ENCODE data around the gene PDE6D. TPM values are rescaled to one million over a fixed set of nuclear protein-coding genes. Genes with fewer than 3 reads are reported as not detected.
"Not testable (repeated sequence)": the region's sequence is repeated elsewhere in the genome, so short reads cannot be mapped to it uniquely, and the experiment has no call there.

PDE6D gene
- total RNA-seq, 1 donor from 2014 or later, result 18.5 TPM

DNA sequence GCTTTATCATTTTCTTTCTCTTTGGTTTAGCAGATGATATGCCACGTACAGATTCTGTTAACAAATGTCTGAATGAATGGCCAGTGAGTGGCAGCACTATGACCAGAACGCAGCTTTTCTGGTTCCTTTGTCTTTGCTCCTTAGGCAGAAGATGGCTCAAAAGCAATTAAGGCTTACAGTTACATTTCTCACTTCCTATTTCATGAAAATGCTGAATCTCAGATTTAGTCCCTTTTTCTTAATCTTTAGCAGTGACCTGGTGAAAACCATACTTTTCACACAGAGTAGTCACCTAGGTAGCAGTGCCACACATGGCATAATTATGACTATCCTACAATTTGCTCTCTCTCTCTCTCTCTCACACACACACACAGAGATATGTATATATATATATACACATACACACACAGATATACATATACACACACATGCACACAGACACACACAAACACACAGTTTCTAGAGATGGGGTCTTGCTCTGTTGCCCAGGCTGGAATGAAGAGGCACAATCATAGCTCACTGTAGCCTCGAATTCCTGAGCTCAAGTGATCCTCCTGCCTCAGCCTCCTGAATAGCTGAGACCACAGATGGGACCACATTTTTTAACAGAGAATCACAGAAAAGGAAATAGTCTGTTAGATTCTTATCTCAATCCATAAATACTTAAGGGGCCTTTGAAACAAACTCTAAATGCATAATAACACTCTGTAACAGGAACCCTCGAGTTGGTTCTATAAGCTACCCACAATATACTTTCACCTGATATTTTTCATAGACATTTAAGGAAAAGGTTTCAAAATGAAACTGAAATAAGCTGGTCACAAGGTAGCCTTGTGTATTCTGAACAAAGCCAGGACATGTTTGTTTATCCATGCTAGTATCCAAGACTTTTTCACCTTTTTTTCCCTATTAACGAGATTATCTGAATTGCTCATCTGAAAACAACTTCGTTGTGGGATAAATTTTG, 11.6 kb downstream of the PDE6D start:
- ATAC-seq, result no peak

DNA sequence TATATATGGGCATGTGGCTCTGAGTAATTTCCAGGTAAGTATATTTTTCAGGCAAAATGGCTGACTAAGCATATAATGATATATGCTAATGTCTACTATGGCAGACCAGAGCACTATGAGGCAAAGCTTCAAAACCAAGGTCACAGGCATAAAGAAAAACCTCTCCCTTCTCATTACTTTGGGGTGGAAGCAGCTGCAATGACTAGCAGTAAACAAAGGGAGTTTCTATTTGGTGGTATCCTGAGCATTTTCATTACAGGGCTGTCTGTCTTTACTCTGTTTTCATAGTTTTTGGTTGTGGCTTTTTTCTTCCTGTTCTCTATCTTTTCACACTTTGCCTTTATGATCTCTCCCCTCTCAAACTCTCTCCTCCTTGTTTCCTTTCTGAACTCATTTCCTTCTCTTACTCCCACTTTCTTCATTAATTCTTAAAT, 15.6 kb downstream of the PDE6D start:
- no peak for ATAC-seq

DNA sequence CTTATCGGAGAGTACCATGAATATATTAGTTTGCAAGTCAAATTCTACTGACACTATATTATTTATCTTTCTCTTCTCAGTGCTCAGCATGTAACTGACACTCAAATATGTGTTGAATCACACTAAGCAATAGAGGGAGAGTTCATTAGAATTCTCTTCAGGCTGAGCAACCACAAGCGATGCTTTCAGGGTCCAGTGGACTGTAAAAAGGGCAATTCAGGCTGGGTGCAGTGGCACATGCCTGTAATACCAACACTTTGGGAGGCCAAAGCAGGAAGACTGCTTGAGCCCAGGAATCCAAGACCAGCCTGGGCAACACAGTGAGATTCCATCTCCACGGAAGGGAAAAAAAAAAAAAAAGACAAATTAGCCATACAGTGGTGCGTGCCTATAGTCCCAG, 16.3 kb downstream of the PDE6D start:
- no peak for ATAC-seq

DNA sequence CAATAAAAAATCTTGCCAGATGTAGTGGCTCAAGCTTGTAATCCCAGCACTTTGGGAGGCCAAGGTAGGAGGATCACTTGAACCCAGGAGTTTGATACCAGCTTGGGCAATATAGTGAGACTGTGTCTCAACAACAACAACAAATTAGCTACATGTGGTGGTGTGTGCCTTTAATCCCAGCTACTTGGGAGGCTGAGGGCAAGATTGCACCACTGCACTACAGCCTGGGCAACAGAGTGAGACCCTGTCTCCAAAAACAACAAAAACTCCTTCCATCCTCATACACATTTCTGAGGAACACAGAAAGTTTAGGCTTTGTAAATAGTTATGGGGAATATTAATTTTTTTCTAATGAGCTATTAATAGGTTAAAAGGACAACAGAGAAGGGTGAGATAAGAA, 17.0 kb downstream of the PDE6D start:
- ATAC-seq, result no peak

DNA sequence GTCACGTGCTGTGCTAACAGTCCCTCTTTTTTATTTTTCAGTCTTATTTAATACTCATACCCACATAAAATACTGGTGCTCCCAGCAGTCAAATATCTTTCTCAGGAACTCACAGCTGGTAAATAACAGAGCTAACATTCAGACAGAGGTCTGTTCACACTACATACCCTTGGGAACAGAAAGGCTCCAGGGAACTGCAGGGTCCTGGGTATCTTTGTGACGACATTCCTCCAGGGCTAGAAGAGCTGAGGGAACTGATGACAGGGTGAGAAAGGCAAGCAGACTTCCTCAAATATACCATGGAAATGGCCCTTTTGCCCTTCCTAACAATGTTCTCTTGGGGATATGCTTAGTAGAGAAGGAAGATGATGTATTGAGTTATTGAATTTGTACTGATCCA, 19.3 kb downstream of the PDE6D start:
- no peak for ATAC-seq

DNA sequence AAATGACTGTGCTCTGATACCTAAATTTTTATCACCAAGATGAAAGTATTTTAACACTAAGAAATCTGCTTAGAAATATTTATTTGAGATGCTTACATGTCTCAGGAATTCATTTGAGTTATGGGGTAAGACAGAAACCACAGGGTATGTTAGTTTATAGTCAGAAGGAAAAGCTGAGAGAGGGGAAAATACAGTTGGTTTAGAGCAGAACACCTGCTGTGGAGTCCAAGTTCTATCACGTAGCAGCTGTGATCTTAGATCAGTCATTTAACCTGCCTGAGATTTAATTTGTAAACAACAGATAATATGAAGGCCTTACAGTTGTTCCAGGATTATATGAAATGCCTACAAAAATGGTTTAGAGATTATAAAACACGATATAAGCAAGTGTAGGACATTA, 29.0 kb downstream of the PDE6D start:
- ATAC-seq, result no peak

DNA sequence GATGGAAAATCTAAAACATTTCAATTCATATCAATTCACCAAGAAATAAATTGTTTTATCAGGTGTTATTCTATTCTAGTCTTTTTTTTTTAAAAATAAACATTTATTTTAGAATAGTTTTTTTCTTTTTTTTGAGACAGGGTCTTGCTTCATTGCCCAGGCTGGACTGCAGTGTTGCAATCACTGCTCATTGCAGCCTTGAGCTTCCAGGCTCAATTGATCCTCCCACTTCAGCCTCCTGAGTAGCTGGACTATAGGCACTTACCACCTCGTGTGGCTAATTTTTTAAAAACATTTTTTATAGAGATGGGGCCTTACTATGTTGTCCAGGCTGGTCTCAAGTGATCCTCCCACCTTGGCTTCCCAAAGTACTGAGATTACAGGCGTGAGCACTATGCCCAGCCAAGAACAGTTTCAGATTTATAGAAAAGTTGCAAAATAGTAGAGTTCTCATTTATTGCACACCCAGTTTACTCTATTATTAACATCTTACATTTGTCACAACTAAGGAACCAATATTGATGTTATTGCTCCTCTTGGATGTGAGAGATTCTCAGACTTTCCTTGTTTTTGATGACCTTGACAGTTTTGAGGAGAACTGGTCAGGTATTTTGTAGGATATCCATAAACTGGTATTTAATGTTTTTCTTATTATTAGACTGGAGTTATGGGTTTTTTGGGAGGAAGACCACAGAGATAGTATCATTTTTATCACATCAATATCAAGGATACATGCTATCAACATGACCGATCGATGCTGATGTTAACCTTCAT, 29.9 kb downstream of the PDE6D start:
- ATAC-seq, result no peak

DNA sequence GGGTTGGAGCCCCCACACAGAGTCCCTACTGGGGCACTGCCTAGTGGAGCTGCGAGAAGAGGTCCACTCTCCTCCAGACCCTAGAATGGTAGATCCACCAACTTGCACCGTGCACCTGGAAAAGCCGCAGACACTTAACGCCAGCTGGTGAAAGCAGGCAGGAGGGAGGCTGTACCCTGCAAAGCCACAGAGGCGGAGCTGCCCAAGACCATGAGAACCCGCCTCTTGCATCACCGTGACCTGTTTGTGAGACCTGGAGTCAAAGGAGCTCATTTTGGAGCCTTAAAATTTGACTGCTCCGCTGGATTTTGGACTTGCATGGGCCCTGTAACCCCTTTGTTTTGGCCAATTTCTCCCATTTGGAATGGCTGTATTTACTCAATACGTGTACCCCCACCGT, 32.1 kb downstream of the PDE6D start:
- ATAC-seq, result not testable (repeated sequence)

DNA sequence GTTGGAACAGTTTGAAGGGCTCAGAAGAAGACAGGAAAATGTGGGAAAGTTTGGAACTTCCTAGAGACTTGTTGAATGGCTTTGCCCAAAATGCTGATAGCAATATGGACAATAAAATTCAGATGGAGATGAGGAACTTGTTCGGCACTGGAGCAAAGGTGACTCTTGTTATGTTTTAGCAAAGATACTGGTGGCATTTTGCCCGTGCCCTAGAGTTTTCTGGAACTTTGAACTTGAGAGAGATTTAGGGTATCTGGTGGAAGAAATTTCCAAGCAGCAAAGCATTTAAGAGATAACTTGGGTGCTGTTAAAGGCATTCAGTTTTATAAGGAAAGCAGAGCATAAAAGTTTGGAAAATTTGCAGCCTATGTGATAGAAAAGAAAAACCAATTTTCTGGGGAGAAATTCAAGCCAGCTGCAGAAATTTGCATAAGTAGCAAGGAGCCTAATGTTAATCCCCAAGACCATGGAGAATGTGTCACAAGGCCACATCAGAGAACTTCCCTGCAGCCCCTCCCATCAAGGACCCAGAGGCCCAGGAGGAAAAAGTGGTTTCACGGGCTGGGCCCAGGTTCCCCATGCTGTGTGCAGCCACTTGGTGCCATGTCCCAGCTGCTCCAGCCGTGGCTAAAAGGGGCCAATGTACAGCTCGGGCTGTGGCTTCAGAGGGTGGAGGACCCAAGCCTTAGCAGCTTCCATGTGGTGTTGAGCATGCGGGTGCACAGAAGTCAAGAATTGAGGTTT, 32.8 kb downstream of the PDE6D start:
- not testable (repeated sequence) for ATAC-seq

DNA sequence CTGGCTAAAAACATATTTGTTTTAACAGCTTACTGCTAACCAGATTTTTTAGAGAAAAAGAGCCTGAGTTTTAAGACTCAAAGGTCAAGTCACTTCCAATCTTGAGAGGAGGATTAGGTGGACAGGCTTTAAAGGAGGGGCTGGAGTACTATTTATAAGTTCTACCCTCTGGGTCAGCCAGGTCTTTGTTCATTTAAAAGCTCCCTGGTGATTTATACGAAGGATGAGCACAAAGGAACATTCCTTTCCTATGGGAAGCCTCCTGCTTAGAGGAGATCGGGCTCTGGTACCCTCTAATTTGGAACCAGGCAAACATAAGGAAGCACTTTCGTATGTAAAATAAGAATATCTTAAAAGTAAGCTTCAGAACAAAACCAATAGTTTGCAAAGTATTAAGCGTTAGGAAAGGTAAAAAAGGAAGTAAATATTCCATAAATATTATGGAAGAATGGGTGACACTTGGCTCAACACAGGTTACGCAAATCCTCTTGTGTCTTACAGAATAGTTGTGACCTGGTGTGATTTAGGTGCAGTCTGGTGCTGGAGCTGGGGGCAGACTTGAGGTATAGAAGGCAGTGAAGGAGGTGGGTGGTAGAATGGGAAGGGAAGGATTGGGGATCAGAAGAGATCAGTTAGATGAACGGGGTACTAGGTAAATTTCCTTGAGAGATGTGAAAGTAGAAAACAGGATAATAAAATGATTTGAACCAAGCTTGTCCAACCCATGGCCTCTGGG, 35.6 kb downstream of the PDE6D start:
- ATAC-seq, result no peak

DNA sequence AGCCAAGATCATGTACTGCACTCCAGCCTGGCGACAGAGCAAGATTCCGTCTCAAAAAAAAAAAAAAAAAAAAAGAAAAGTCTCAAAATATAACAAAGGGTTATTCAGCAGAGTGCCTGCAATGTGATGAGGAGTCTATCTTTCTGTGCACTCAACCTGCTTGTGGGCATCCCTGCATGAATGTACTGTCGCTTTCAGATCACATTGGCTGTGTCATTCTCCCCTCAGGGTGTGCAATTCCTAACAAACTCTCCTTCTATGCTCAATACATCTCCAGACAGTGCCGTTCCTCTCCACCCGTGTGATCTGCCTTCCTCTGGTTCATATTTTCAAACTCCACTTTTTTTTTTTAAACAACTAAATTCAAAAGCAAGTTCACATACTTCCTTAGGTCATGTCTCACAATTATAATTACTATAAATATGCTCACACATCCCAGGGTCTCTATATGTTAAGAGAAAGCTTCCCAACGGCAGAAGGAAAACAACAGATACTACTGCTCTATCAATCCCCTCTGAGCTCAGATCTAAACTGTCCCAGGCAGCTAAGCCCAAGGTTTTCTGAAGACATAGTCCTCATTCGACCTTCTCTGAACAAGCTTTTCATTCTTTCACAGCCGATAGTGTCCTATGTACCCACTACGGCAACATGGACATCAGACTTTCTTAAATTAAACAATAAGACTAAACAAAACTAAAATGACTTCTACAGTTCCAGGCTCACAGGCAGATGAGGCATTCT, 37.5 kb downstream of the PDE6D start:
- no peak for ATAC-seq

DNA sequence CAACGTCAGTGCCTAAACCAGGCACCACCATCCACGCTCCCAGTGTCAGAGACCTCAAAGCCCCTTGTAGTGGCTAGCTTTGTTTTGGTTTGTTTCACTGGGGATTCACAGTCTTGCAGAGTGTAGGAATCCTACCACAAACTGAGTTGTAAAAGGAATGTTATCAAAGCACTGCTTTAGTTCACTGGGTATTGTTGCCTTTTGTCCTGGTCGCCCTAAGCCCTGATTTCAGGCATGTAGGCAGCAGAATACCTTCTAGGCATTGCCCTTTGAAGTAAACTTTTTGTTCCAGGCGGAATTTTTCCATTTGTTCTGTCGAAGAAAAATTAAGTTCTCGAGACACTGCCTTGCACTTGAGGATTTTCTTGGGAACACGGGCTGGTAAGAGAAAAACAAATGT, 43.3 kb downstream of the PDE6D start:
- ATAC-seq, result no peak

DNA sequence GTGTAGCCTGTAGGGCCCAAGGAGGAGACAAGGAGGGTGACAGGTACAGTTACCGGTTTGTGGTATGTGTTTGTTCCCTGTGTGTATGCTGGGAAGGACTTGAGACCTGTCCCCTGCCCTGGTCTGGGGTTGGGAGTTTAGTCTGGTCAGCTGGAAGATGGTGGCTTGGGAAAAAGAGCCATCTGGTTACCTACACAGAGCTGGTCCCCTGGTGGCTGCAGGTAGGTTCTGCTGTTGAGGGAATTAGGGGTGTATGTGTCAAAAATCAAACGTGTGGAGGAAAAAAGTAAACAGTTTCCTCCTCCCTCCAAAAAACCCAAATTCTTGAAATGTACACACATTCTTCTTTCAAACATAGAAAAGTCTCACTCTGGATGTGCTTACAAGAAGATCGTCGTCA, 48.5 kb downstream of the PDE6D start:
- no peak for ATAC-seq

DNA sequence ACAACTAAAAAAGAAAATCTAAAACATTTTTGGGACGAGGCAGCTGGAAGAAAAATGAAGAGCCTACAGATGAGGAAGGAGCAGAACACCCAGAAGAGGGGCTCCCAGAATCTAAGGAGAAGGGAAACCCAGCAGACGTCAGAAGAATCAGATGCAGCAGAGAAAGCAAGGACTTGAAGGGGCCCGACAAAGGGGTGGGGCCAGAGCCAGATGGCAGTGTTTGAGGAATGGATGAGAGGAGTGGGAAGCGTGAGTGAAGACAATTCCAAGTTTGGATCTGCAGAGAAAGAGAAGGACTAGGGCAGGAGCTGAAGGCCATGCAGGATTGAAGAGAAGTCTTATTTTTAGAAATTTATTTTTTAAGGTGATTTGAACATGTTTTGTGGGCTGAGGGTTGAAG, 53.5 kb downstream of the PDE6D start:
- no peak for ATAC-seq

DNA sequence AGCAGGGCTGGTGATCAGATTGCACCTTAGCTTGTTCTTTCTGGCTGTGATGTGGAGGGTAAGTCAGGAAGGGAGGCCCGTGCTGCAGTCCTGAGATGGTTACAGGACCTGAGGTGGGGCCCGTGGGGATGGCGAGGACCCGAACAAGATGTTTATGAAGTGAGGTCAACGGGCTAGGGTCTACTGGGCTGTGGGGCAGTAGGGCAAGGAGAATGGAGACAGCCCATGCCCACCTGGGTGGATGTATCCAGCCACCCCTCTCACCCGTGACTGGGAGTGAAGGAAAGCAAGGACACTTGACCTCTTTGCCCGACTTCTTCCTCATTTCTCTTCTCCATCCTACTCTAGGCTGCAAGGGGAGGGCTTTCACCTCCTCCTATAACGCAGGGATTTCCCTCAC, 54.8 kb downstream of the PDE6D start:
- ATAC-seq, result no peak

DNA sequence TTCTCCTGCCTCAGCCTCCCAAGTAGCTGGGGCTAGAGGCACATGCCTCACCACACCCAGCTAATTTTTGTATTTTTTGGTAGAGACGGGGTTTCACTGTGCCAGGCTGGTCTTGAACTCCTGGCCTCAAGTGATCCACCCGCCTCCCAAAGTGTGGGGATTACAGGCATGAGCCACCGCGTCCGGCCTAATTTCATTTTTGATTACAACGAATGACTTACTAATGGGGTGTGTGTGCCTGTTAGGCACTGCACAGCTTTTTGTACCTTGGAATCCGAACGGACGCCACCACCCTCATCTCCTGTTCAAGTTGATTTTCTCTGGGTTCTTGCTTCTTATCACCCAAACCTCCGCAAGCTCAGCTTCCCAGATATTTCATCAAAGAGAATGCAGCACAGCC, 55.6 kb downstream of the PDE6D start:
- no peak for ATAC-seq

DNA sequence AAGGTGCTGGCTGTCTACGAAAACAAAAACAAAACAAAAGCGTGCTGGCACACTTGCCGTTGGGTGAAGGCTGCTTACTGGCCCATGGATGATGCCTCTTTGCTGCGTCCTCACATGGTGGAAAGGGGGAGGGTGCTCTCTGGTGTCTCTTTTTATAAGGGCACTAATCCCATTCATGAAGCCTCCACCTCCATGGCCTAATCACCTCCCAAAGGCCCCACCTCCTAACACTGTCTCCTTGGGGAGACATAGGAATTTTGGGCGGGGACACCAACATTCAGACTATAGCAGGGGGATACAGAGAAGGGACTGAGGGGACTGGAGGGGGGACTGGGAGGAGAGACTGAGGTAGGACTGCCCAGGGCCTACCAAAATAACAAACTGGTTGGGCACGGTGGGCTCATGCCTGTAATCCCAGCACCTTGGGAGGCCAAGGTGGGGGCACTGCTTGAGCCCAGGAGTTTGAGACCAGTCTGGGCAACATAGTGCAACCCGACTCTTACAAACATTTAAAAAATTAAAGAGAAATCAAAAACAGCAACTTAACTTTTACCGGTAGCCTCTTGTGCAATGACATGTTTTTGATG, 58.3 kb downstream of the PDE6D start:
- no peak for ATAC-seq

DNA sequence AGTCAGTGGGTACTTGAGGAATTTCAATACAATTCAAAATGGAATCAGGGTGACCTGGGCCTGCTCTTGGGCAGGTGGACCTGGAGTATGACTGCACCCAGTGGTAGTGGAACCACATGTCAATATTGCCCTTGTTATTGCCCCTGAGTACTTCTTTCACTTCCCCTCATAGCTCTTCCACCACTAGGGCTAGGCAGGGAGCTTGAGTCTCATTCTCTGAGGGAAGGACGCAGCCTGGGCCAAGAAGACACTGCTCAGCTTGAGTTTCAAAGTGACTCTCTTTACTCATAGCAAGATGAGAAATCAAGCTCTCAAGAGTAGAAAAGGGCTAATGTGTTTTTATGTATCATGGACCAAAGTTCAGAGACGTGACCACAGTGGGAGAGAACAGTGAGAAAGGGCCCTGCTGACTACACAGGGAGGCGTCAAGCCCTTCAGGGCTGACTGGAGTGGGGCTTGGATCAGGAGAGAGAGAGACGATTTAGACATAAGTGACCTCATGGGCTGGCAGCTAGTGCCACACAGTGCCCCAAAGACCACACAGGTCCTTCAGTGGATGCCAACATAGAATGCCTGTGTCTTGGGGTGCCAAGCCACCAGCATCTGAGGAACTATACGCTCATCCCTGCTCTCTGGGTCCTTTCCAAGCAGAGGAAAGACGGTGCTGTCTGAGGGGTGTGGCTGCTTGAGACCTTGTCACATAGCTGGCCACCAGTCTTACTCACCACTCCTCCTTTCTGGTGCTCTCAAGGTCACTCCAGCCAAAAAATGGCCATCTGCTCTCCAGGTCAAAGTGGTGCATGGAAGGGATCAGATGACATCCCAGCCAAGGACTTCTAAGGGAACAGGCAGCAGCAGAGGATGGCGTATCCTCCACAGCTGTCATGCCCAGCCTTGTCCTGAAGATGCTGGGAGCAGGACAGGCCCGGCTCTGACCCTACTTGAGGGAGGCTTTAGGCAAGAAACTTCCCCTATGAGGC, 59.8 kb downstream of the PDE6D start:
- ATAC-seq, result no peak

DNA sequence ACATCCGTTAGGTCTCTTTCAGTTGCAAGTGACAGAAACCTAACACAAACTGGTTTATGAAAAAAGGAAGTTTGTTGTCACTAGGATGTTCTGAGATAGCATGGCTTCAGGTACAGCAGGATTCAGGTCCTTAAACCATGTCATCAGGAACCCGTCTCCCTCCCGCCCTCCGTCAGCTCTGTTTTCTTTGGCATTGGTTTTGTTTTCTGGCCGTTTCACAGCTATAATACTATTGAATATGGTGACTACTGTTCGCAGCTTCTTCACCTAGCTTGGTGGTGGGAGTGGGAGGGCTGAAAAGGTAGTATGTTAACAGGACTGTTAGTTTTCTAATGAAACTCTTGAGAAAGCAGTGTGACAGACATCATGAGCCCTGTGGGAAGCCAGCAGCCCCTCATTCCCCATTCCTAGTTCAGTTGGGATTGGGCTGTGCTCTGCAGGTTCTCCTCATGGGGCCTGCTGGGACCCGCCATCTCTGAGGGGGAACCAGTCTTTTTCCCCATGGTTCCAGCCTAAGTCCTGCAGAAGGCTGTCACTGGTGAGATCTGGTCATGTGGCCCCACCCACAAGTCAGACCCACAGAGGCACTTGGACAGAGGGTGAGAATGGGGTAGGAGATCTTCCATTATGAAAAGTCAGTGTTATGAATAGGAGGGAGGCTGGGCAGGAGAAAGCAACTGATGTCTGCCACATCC, 60.6 kb downstream of the PDE6D start:
- no peak for ATAC-seq
